OCI-LY1 (cell line): ENCODE measurements around the gene BRPF1.

ENCODE experiments used
- H2AFZ ChIP-seq: fragments of 200-600 bp; sonication (generic), shearing (Covaris generic); 2 replicates; pipeline ENCODE4 v1.6.0; 2014; ENCODE audit warnings: antibody characterized with exemption, mild to moderate bottlenecking, low read length
- H3F3A ChIP-seq: fragments of 200-600 bp; sonication (generic), shearing (Covaris generic); 2 replicates; pipeline ENCODE4 v1.6.0; 2014; ENCODE audit warnings: mild to moderate bottlenecking, antibody characterized with exemption, low read length, moderate library complexity; ENCODE audit not compliant: insufficient read depth
- H3K27ac ChIP-seq: fragments of 200-600 bp; sonication (generic); 2 replicates; pipeline ENCODE4 v1.5.1; 2014; ENCODE audit warnings: low read length, mixed run types, mild to moderate bottlenecking, low read depth; ENCODE audit not compliant: poor library complexity, severe bottlenecking
- H3K27me3 ChIP-seq: fragments of 200-600 bp; sonication (generic); 2 replicates; pipeline ENCODE4 v1.6.0; 2014; ENCODE audit warnings: antibody characterized with exemption, mild to moderate bottlenecking, low read length, moderate library complexity; ENCODE audit not compliant: insufficient read depth
- H3K36me3 ChIP-seq: fragments of 200-600 bp; sonication (generic); 2 replicates; pipeline ENCODE4 v1.6.1; 2014; ENCODE audit warnings: mild to moderate bottlenecking, antibody characterized with exemption, low read length, moderate library complexity, mixed read lengths; ENCODE audit not compliant: insufficient read depth
- H3K4me1 ChIP-seq: fragments of 200-600 bp; sonication (generic); 2 replicates; pipeline ENCODE4 v1.5.1; 2014; ENCODE audit warnings: mild to moderate bottlenecking, low read length, moderate library complexity; ENCODE audit not compliant: insufficient read depth, severe bottlenecking
- H3K4me2 ChIP-seq: fragments of 200-600 bp; sonication (generic), shearing (Covaris generic); 2 replicates; pipeline ENCODE4 v1.6.1; 2014; ENCODE audit warnings: low read length
- H3K4me3 ChIP-seq: fragments of 200-600 bp; sonication (generic); 2 replicates; pipeline ENCODE4 v1.5.1; 2014; ENCODE audit warnings: low read length, low read depth, mild to moderate bottlenecking, mixed read lengths; ENCODE audit not compliant: poor library complexity, severe bottlenecking
- H3K79me2 ChIP-seq: fragments of 200-600 bp; shearing (Covaris generic); 2 replicates; pipeline ENCODE4 v1.6.1; 2016; ENCODE audit warnings: mixed run types, low read length, mixed read lengths; ENCODE audit not compliant: insufficient read depth
- H3K9ac ChIP-seq: fragments of 200-600 bp; sonication (generic), shearing (Covaris generic); 2 replicates; pipeline ENCODE4 v1.6.1; 2014; ENCODE audit warnings: mild to moderate bottlenecking, low read length, mixed read lengths
- H3K9me2 ChIP-seq: fragments of 200-600 bp; sonication (generic), shearing (Covaris generic); 2 replicates; pipeline ENCODE4 v1.6.1; 2014; ENCODE audit warnings: low read depth, mild to moderate bottlenecking, low read length, mixed read lengths
- H3K9me3 ChIP-seq: fragments of 200-600 bp; shearing (Covaris generic); 2 replicates; pipeline ENCODE4 v1.6.1; 2014; ENCODE audit warnings: low read length, mixed read lengths
- H4K20me1 ChIP-seq: fragments of 200-600 bp; sonication (generic), shearing (Covaris generic); 2 replicates; pipeline ENCODE4 v1.6.0; 2016; ENCODE audit warnings: mild to moderate bottlenecking, low read length; ENCODE audit not compliant: insufficient read depth
- CTCF ChIP-seq: fragments of 200-600 bp; sonication (generic), shearing (Covaris generic); IDR thresholded peaks from 2 replicates; pipeline ENCODE4 v1.5.1; 2017; ENCODE audit warnings: mild to moderate bottlenecking, antibody characterized with exemption, low read length, moderate library complexity, mixed read lengths
- EZH2 ChIP-seq: fragments of 200-600 bp; sonication (generic), shearing (Covaris generic); IDR thresholded peaks from 2 replicates; pipeline ENCODE4 v1.8.0; 2017; ENCODE audit warnings: borderline replicate concordance, mixed run types, mild to moderate bottlenecking, antibody characterized with exemption, low read length, moderate library complexity, mixed read lengths

The BRPF1 gene

GRCh38 chr3:9743548-9743947 lies 12.0 kb downstream of the BRPF1 start:
- H3K9ac ChIP-seq: no peak overlapping the region
- H3K4me1 ChIP-seq: no peaks in the 10 kb centered on the region
- H2AFZ ChIP-seq: no peak overlapping the region
- no peaks in the 10 kb centered on the region for H4K20me1 ChIP-seq
- H3K27ac ChIP-seq: no peak overlapping the region
- no peaks in the 10 kb centered on the region for H3K79me2 ChIP-seq
- H3K4me2 ChIP-seq: no peak overlapping the region
- no peak for TF ChIP-seq CTCF
- peaks cover 94% of the 10 kb centered on the region for H3K36me3 ChIP-seq
- H3K9me3 ChIP-seq: no peaks in the 10 kb centered on the region
- H3K9me2 ChIP-seq: no peaks in the 10 kb centered on the region
- no peak overlapping the region for H3K4me3 ChIP-seq
- no peaks in the 10 kb centered on the region for H3K27me3 ChIP-seq
- 0 out of 2 replicates have a peak, but pooled peaks cover 3% of the 10 kb centered on the region for H3F3A ChIP-seq

- Histone ChIP-seq H3K4me2 (no peak overlapping the region), H3K9me2 (no peaks in the 10 kb centered on the region), H3K9ac (no peak overlapping the region), H3K27me3 (no peaks in the 10 kb centered on the region), H3K79me2 (no peaks in the 10 kb centered on the region), H4K20me1 (no peaks in the 10 kb centered on the region), H3K4me3 (no peak overlapping the region), H3K27ac (no peak overlapping the region), H3K4me1 (peaks cover 3% of the 10 kb centered on the region), H3F3A (0 out of 2 replicates have a peak, but pooled peaks cover 3% of the 10 kb centered on the region), H3K36me3 (peaks cover 90% of the 10 kb centered on the region), H2AFZ (no peak overlapping the region), H3K9me3 (no peaks in the 10 kb centered on the region)
- TF ChIP-seq EZH2: no peak
- TF ChIP-seq CTCF: no peak
These were observed 12.6 kb downstream of the BRPF1 start for GRCh38 chr3:9744162-9744561.

- no peaks in the 10 kb centered on the region for H4K20me1 ChIP-seq
- H3K4me2 ChIP-seq: no peak overlapping the region
- H3K36me3 ChIP-seq: peaks cover 79% of the 10 kb centered on the region
- H3K9me3 ChIP-seq: no peaks in the 10 kb centered on the region
- H3K9ac ChIP-seq: no peak overlapping the region
- H3K9me2 ChIP-seq: no peaks in the 10 kb centered on the region
- H3K4me3 ChIP-seq: no peak overlapping the region
- TF ChIP-seq CTCF (no peak), EZH2 (no peak)
- 0 out of 2 replicates have a peak, but pooled peaks cover 3% of the 10 kb centered on the region for H3K79me2 ChIP-seq
- 0 out of 2 replicates have a peak, but pooled peaks cover 3% of the 10 kb centered on the region for H3F3A ChIP-seq
- H3K27me3 ChIP-seq: no peaks in the 10 kb centered on the region
- H3K27ac ChIP-seq: no peak overlapping the region
- no peak overlapping the region for H2AFZ ChIP-seq
- peaks cover 8% of the 10 kb centered on the region for H3K4me1 ChIP-seq
These were observed 14.0 kb downstream of the BRPF1 start for GRCh38 chr3:9745521-9745920.
